ENCODE data around the gene HRH3.

HRH3 gene

DNA sequence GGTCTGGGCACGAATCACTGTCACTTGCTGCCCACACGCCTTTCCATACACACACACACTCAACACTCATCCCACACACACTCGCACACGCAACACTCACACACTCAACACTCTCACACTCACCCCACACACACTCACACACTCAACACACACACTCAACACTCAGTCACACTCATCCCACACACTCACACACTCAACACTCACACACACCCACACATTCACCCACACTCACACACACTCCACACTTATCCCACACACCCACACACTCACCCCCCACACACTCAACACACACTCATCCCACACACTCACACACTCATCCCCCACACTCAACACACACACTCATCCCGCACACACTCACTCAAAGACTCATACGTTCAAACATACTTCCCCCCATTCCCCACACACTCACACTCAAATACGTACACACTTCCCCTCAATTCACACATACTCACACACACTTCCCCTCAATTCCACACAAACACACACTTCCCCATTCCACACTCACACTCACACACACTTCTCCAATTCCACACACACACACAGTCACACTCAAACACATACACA, 9.0 kb upstream of the HRH3 start:
- DNase-seq: no peak

DNA sequence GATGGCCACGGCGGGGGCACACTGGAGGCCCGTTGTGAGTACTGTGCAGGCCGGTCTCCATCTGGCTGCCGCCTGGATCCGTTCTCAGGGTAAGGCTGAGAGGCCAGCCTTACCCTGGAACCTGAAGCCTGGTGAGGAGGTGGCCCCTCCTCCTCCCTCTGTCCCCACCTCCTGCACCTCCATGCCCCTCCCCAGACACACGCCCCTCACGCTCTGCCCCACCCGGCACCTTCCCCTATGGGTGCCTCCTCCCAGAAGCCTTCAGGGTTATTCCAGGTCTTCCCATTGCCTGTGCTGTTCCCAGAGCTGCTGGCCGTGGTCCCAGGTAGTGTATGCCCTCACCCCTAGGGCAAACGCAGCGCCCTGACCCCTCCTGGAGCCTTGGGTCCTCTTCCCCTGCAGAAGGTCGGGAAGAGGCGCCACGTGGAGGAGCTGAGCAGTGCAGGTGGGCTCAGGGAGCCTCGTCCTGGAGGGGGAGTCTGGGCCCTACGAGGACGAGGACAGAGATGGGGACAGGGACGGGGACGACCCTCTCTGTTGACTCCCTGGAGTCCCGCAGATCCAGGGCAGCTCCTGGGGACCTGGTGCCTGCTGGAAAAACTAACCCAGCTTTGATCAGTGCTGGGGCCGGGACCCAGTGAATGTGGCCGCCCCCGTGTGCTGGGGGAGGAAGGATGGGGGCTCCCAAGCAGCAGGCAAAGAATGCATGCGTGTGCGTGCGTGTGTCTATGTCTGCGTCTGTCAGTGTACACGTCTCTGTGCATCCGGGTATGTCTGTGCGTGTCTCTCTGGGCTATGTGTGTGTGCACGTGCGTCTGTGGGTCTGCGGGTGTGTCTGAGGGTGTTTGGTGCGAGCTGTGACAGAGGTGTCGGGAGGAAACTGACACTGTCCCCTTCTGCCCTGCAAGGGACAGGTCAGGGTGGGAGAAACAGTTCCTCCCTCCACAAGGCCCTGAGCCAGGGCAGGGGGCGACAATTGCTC, 8.2 kb upstream of the HRH3 start:
- no peak for DNase-seq

DNA sequence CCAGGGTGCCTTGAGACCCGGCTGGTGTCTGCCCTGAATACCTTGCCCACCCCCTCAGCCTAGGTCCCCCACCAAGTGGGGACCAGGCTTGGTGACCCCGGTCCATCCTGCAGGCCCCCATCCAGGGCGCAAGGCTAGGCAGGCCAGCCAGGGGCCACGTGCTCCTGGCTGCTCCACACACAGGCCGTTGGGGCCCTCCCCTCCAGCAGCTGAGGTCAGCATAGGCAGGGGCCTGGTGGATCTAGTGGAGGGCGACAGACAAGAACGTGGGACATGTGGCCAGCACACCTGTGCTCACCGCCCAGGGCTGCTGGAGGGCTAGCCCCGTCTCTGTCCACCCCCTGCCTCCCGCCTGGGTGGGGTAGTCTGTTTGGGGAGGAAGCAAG, 7.5 kb upstream of the HRH3 start:
- no peak for DNase-seq

DNA sequence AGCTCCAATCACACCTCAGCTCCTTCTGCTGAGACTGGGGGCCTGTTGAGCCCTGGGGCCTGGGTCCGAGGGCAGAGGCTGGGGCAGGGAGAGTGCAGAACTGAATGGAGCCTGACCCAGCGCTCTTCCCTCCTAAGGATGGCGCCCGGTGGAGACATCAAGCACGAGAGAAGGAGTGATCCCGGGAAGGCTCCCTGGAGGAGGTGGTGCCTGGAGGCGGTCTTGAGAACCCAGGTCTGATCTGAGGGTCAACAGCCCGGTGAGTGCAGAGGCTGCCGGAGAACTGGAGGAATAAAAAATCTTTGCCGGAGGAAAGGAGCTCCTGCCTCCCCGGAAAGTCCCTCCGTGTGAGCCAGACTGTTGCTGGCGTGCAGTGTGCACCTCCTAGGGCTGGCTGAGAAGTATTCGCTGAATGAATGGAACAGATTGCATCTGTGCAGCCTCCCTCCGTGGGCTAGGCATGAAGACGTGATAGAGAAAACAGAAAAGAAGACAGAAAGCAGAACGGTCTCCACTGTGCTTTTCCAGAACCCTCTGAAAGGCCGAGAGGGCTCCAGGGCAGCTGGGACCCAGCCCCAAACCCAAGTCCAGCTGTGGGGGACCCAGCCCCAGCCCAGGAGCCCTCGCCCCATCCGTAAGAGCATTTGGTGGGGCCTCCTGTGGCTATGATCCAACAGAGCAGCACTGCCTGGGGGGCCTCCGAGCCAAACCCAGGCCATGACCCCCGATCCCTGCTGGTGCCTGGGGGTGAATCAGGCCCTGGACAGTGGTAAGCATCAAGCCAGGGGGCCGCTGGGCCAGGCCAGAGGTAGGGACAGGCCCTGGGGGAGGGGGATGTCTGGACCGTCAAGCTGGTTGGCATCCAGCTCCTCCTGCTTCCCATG, 6.9 kb upstream of the HRH3 start:
- DNase-seq: no peak

DNA sequence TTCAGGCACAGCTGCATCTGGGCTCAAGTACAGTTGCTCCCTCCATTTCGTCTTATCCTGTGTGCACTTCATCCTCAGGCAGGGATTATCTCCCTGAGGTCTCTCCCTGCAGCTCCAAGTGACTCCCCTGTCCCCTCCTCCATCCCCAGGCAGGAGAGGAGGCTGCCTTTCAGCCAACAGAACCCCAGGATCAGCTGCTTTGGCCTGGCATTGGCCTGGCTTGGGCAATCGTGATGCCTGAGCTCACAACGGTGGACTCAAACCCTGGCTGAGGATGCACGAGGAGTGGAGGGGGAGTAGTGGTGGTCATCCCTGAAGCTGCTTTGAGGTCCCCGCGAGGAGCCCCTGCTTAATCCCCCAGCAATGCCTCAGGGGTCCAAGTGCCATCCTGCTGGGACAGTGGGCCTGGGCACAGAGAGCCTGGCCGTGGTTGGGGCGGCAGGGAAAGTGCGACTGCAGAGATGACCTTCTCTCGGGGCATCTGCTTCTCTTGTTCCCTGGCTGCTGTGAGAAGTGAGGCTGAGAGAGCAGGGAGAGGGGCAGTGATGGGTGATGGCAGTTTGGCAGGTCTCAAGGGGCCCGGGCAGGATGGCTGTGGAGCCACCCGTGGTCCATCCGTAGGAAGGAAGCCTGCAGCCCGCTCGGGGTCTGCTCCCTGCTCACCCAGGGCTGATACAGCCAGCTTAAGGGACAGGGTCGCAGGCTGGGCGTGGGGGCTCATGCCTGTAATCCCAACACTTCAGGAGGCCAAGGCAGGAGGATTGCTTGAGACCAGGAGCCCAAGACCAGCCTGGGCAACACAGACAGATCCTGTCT, 6.0 kb upstream of the HRH3 start:
- no peak for DNase-seq

DNA sequence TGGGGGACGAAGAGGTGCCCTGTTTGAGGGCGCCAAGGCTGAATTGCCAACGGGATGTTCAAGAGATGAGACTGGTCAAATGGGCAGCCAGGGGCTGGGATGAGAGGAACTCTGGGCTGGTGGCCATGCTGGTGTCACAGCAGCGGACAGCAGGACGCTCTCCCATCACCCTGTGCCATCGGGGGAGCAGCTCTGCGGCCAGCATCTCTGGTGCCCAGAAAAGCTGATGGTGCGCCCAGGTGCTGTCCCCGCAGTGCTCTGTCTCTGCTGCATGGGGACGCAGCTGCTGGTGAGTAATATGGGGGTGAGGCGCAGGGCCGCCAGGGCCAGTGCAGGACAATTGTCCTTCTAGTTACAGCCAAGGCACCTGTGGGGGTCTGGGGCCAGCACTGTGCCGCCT, 4.9 kb upstream of the HRH3 start:
- no peak for DNase-seq

DNA sequence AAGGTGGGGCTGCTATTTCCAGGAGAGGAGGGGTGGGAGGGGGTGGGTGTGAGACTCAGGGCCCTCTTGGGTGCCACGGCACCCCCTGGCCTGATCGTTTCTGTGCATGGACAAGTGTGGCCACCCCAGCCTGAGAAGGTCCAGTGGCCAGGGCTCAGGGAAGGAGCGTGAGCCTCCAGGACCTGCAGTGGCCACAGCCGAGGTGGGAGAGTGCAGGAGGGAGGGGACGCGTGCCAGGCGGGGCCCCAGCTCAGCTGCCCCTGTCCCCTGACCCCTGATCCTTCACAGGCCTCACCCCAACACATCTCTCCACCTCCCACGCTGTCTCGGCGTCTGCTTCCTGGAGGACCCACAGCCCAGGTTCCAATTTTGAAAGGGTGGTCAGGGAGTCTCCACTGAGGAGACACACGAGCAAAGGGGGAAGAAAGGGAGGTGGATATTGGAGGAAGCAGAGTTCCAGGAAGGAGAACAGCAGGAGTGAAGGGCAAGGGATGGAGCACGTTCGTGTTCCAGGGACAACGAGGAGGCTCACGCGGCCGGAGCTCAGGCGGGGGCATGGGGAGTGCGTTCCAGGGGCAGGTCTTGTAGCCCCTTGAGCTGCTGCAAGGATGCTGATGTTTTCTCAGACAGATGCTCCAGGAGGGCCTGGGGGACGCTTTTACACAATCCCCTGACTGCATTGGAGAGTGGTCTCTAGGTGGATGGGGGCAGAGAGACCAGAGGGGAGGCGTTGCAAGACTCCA, 4.2 kb upstream of the HRH3 start:
- no peak for DNase-seq

DNA sequence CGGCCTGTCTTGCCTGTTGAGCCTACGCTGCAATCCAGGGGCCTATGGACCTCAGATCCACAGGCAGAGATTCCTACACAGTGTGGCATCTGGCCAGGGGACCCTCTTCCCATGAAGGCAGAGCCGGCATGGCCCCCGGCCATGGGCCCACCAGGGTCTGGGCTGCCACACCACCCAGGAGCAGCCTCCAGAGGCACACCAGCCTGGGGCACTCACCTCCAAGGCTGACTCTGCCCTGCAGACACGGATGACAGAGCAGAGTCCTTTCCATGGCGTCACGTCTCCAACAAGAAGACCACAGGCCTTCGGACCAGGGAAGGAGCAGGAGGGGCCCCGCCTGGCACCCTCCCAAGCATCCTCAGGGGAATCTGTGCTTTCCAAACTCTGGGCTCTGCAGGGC, 3.5 kb upstream of the HRH3 start:
- no peak for DNase-seq

DNA sequence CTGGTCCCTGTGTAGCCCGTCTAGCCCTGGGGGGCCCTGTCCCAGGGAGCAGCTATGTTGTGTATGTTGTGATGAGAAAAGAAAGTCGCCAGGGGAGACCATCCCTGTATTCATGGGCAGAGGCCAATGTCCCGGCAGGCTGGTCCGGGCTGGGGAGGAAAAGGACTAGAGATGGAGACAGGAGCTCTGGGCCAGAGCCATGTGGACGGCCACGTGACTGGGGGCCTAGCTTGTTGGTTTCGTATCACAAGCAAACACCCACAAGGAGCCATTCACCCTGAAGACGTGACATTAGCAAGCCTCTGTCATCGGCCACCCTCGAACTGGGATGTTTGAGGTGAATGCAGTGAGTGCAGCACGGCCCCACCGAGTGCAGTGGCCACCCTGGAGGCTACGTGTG, 2.9 kb upstream of the HRH3 start:
- DNase-seq: no peak

DNA sequence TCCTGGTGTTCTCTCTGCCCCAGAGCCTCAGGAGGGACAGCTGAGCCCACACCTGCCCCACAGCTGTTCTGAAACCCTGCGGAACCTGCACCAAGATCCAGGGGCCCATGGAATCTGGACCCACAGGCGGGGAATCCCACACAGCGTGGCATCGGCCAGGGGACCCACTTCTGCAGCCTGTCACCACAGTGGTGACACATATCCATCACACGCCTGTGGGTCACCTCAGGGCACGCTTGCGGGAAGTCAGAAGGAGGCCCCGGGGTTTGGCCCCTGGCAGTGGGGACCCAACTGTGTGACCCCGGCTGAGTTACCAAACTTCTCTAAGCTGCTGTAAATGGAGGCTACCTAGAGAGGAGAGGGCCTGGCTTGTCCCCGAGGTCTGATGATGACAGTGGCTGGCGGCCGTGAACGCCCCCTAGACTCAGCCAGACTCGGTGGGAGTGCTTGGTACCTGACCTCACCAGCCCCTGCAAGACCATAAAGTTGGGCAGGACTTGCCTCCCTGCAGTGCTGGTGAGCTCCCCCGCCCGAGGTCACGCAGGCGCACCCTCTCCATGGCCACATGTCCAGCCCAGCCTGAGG, 2.3 kb upstream of the HRH3 start:
- no peak for DNase-seq

DNA sequence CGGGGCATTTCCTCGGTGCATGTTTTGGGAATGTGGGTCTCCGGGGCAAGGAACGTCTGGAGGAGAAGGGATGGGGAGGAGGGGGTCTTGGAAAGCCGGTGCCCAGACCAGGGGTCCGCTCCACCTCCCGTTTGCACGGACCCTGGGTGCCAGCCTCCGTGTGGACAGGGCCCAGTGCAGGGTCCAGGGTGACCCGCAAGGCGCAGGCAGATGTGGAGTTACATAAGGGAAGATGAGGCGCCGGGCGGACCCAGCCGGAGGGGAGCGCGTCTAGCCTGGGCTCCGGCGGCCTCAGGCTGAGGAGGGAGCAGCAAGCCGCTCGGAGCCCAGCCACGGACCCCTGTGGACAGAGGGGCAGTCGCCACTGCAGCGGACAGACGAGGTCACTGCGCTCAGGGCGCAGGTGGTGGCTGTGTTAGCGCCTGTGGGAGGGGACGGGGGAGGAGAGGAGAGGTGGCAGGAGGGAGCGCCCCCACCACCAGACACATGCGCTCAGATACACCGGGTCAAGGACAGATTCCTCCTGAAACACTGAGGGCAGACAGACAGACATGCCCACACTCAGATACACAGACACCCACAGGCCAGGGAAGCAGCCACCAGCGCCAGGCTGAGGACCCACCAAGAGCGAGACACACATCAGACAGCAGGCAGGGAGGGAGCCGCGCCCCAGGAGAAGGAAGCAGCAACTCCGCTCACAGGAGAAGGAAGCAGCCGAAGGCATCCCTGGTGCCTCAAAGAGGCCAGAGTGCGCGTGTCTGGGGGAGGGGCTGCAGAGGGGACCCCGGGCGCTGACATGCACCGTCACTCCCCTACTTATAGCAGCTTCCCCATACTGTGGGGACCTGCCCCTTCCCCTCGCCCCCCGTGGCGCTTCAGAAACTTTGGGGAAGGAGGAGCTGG, 839 bp upstream of the HRH3 start:
- no peak for DNase-seq

DNA sequence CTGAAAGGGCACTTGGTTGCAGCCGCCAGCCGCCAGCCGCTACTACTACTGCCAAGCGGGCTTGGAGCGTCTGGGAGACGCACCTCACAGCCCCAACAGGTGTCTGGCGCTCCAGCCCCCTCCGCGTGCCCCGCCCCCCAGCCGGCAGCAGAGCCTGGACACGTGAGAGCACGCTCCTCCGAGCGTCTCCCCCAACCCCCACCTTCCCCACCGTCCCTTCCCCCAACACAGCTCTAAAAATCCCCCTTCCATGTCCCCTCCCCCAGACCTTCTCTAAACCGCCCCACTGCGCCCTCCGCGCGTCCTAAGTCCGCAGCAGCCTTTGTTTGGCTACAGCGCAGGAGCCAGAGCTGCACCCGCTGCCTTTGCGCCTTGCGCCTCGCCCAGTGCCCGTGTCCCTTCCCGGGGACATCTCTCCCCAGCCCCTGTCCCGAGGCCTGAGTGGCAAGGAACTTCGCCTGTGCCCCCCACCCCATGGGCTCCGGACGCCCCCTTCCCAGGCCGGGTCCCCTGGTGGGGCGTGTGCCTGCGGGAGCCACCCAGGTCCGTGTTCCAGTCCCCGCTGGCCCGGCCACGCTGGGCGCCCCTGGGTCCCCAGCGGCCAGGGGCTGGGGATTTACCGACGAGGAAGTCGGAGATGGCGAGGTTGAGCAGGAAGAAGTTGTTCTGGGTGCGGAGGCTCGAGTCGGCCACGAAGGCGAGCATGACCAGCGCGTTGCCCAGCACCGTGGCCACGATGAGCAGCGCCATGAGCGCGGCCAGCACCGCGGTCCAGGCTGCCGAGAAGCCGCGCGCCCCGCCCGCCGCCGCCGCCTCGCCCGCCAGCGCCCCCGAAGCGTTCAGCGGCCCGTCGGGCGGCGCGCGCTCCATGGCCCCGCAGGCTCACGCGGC, 732 bp downstream of the HRH3 start:
- no peak for DNase-seq

DNA sequence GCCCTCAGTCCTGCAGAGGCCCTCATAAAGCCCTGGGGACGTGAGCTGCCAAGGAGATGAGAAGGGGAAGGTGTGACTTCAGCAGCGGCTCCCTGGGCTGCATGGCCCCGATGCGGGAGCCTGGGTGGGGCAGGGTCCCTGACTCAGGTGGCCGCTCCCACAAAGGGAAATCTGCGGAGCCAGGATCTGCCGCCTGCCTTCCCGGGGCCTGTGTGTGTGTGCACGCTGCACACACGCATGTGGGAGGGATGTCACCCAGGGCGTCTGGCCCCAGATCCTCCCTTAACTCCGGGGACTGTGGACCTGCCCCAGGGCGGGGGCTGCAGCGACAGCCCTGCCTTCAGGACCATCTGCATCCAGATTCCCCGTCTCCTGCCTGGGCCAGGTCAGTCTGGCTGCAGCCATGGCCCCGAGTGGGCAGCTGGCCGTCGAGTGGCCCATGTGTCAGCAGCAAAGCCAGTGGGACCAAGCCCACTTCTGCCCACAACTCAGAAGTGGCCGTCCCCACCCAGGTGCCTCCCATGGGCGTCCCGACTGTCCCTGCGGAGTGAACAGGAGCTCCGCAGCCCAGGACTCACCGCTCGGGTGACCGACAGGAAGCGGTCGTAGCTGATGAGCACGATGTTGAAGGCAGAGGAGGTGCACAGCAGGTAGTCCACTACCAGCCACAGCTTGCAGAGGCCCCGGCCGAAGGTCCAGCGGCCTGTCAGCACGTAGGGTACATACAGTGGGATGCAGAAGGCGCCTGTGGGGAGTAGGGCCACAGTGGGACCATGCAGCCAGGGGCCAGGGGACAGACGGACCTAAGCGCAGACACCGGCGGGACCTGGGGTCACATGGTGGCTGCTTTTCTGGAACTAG, 1.9 kb downstream of the HRH3 start:
- no peak for DNase-seq

DNA sequence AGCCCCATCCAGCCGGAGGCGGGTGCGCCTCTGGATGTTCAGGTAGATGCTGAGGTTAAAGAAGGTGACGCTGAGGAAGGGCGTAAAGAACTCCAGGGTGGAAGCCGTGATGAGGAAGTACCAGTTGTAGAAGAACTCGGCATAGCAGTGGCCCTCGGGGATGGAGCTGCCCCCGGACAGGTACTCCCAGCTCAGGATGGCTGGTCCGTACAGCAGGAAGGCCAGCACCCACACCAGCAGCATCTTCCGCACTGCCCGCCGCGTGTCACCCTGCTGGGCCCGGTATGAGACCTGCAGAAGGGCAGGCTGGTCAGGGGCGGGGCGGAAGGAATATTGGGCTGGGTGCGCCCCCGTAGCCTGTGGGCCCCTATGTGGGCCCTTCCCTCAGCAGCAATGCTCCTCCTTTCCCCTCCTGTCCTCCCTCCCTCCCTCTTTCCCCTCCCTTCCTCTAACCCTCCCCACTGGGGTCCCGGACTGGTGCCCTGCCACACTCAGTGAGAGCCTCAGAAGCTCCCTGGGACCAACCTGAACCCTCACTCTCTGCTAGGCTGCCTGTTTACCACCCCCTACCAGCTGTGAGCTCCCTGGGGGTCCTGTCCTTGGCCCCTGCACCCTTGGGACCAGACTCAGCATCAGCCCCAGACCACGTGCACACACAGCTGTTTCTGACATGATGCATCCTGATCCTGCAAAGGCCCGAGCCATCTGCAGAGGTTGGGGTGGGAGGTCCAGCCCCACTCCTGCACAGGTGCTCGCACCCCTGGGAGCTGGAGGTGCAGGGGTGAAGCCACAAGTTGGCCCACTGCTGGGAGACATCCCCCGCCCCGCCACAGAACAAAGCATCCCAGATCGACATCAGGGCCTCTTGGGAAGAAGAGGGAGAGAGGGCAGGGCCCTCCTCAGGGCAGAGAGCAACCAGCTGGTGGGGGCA, 3.2 kb downstream of the HRH3 start:
- no peak for DNase-seq

DNA sequence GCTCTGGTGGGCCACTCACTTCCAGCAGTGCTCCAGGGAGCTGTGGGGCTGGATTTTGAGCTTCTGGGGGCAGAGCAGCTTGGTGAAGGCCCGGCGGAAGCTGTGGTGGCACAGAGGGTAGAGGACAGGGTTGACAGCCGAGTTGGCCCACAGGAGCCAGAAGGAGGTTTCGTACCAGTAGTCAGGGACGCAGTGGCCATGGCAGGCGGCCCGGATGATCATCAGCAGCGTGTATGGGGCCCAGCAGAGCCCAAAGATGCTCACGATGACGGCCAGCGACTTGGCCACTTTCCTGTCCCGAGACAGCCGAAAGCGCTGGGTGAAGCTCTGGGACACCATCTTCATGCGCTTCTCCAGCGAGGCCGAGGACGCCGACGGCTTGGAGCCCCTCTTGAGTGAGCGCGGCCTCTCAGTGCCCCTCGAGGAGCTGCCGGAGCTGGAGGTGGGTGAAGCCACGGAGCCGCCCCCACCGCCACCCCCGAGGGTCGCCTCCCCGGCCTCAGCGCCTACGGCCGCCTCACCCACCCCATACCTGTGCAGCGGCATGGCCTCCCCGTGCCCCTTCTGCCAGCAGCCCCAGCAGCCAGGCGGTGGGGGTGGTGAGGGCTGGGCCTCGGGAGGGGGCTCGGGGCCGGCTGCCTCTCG, 4.0 kb downstream of the HRH3 start:
- no peak for DNase-seq

Measured in NCI-H748 treated with DMSO at 0.1 percent for 48 hours (cell line).